Pancreas (tissue), 10 donors: Measurements from ENCODE around the gene AGAP3. TPM values are rescaled to one million over a fixed set of nuclear protein-coding genes. Genes with fewer than 3 reads are reported as not detected.

Source experiments
- ATAC-seq, 4 donors: fragments of 200-7000 bp; cut with Tn5 transposase; one replicate each; pipeline versions ENCODE4 v1.8.0 to v1.9.1; 2020; ENCODE audit warnings: mild to moderate bottlenecking in 4 of 4, moderate library complexity in 4 of 4
- DNase-seq, 6 donors: peaks; one replicate each; pipeline ENCODE4 v3.0.0-alpha.2; 2020
- FAIRE-seq: peaks from 2 replicates; lab custom pipeline; 2012; peaks lifted over from hg19 to GRCh38; lab: Jason Lieb, UNC
- H3K27ac ChIP-seq, 4 donors: fragments of 200-600 bp; sonication (generic); 1 replicate in 3 of 4; 2 replicates in 1 of 4; pipeline versions ENCODE4 v1.5.0 to v1.8.0; 2020
- H3K27me3 ChIP-seq, 4 donors: fragments of 200-600 bp; one replicate each; pipeline ENCODE4 v1.8.0; 2021
- H3K36me3 ChIP-seq, 3 donors: fragments of 200-600 bp; sonication (generic) in 1 of 3; one replicate each; pipeline versions ENCODE4 v1.5.0 to v1.8.0; 2020 to 2021
- H3K4me1 ChIP-seq, 3 donors: fragments of 200-600 bp; one replicate each; pipeline ENCODE4 v1.8.0; 2021
- H3K4me3 ChIP-seq, 4 donors: fragments of 200-600 bp; sonication (generic) in 2 of 4; one replicate each; pipeline versions ENCODE4 v1.5.0 to v1.8.0; 2020 to 2021
- H3K9me3 ChIP-seq, 4 donors: fragments of 200-600 bp; one replicate each; pipeline ENCODE4 v1.8.0; 2021
- WGBS, 2 donors: extraction: QIAGEN DNeasy Blood & Tissue Kit; methylation state at CpG; one replicate each; pipeline ENCODE4 v1.1.7; 2013; 5-methylcytosine and 5-hydroxymethylcytosine counted together
- intact Hi-C, 3 donors: fragments of 100-400 bp; cut with DNase I; formaldehyde crosslinking; loops; one replicate each; pipeline versions ENCODE4 v1.11.1 to v1.14.2; 2022
- polyA plus RNA-seq, 2 donors: library from polyadenylated mRNA; stranded (reverse); fragments of 200-250 nt; gene quantifications; one replicate each; pipeline ENCODE4 v1.2.3, GENCODE V29; 2013
- total RNA-seq, 6 donors: library from RNA; stranded (reverse); fragmentation: NEBNext Ultra II Directional in 4 of 6; extraction: Animal tissue kit (Norgen Biotek cat#: 25700) in 4 of 6; gene quantifications; one replicate each; pipeline versions ENCODE4 v1.2.1 to v1.2.4, GENCODE V29; 2021 to 2023
- TF ChIP-seq, protein P1 (sequence below), 4 donors: fragments of 200-600 bp; sonication (generic) in 3 of 4; IDR thresholded peaks; one replicate each; pipeline versions ENCODE4 v1.5.0 to v1.8.0; 2021; ENCODE audit warnings: antibody characterized with exemption in 4 of 4
- donor health status: healthy with polysubstance abuse.
- donor health status: DM: no; HTN: no; CAD: no; lungs with moderate emphysema.
- donor health status: DM: no; HTN: no; CAD: no.
- donor health status: control.
- donor health status: control.
- donor health status: Bipolar disorder and iron deficiency.
- donor health status: DM: yes; HTN: yes; CAD: no.
- donor health status: DM: no; HTN: no; CAD: no.
- donor health status: DM: no; HTN: no; CAD: no.
- donor health status: DM: yes; HTN: yes; CAD: no.

The AGAP3 gene
- total and polyA plus RNA-seq, 8 donors = 41.5 to 93.9 (median 58.4) TPM

- DNase-seq (no peak), FAIRE-seq (no peak), ATAC-seq (no peak)
- TF ChIP-seq, protein P1, sequence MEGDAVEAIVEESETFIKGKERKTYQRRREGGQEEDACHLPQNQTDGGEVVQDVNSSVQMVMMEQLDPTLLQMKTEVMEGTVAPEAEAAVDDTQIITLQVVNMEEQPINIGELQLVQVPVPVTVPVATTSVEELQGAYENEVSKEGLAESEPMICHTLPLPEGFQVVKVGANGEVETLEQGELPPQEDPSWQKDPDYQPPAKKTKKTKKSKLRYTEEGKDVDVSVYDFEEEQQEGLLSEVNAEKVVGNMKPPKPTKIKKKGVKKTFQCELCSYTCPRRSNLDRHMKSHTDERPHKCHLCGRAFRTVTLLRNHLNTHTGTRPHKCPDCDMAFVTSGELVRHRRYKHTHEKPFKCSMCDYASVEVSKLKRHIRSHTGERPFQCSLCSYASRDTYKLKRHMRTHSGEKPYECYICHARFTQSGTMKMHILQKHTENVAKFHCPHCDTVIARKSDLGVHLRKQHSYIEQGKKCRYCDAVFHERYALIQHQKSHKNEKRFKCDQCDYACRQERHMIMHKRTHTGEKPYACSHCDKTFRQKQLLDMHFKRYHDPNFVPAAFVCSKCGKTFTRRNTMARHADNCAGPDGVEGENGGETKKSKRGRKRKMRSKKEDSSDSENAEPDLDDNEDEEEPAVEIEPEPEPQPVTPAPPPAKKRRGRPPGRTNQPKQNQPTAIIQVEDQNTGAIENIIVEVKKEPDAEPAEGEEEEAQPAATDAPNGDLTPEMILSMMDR (IDR thresholded peaks at IDR 0.05) = no peak
- 77 to 79% methylated on average over 7 of the region's 7 CpGs for WGBS, 2 donors
- Histone ChIP-seq H3K4me1 (no peaks in the 10 kb centered on the region), H3K27ac (no peak overlapping the region), H3K36me3 (no peaks in the 10 kb centered on the region), H3K9me3 (no peaks in the 10 kb centered on the region), H3K4me3 (no peak overlapping the region), H3K27me3 (peaks cover 0 to 13% (median 0%) of the 10 kb centered on the region in 4 donors)
- intact Hi-C loops = no loop called here
These were observed 71.5 kb downstream of the AGAP3 start for GRCh38 chr7:151157645-151158329.

DNA sequence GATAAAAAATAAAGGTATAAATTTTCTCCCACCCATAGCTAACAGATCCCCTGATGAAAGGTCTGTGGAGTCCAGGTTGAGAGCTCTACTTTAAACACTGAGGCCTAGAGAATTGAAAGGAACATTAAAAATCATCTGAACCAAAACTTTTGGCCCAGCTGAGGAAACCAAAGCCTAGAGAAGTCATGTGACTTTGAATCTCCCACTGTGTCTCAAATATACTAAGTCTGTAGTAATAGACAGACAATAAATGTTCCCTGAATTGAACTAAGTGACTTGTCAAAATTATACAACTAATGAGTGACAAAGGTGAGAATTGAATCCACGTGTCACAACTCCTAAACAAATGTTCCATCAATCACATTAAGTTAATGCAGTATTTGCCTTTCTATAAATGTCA is 75.5 kb downstream of the AGAP3 start:
- intact Hi-C loops = no loop called here

DNA sequence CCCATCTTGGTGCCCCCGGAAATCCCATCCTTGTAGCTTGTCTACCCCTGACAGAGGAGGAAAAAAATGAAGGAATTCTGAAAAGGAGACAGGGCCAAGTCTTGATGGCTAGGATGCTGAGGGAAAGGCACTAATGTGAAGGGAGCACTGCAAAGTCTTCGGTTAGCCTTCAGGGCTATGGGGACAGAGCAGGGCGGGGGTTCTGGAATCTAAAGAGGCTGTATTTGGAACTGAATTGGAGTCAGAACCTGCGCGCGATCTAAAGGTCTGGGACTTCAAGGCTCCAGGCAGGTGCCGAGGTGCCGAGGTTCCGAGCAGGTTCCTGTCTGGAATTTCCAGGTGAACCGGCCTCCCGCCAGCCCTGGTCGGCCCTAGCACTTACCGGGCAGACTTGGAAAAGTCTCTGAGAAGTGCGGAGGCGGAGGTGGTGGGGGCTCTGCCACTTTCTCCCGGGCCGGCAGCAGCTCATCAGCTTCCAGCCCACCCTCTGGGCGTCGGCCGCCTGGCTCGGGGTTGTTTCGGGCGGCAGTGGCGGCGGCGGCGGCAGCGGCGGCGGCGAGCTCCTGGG is 80.4 kb downstream of the AGAP3 start:
- intact Hi-C loops = loop anchor here in 1 of 3 donors (5.0 kb wide), 1 partner anchor 39 kb away; no protein-coding TSS in a partner anchor
- peaks cover 0 to 25% (median 3%) of the 10 kb centered on the region in 4 donors for H3K27me3 ChIP-seq
- H3K36me3 ChIP-seq = no peaks in the 10 kb centered on the region
- no peaks in the 10 kb centered on the region for H3K9me3 ChIP-seq
- H3K4me3 ChIP-seq = peak overlapping the region; percentile 16 to 59 (median 40)
- H3K4me1 ChIP-seq = peaks cover 0 to 5% (median 4%) of the 10 kb centered on the region in 3 donors
- ATAC-seq (peak in 1 of 4 donors; percentile 22), FAIRE-seq (no peak), DNase-seq (peak in 1 of 6 donors; percentile 57)
- 11 to 15% methylated on average over 26 to 31 of the region's 31 CpGs for WGBS, 2 donors
- TF ChIP-seq, protein P1 (IDR thresholded peaks at IDR 0.05) = no peak
- H3K27ac ChIP-seq = no peak overlapping the region

More for the DNA sequence above, 75.5 kb downstream of the AGAP3 start:
- no peak overlapping the region for H3K4me3 ChIP-seq
- H3K27me3 ChIP-seq = peaks cover 0 to 25% (median 3%) of the 10 kb centered on the region in 4 donors
- FAIRE-seq (no peak), DNase-seq (no peak), ATAC-seq (no peak)
- H3K9me3 ChIP-seq = no peaks in the 10 kb centered on the region
- H3K36me3 ChIP-seq = no peaks in the 10 kb centered on the region
- H3K27ac ChIP-seq = no peak overlapping the region
- WGBS, 2 donors = 46 to 65% methylated on average over 1 of the region's 1 CpG
- H3K4me1 ChIP-seq = peaks cover 0 to under 1% (median under 1%) of the 10 kb centered on the region in 3 donors
- TF ChIP-seq, protein P1 (IDR thresholded peaks at IDR 0.05) = no peak

GRCh38 chr7:151167197-151167961 is 81.1 kb downstream of the AGAP3 start, which contains the start of gene GBX1:
Gene GBX1, minus strand, starts transcription at chr7:151167694. Its CDS starts 146 bp downstream, at chr7:151167548.
- TF ChIP-seq, protein P1 (IDR thresholded peaks at IDR 0.05) = peak in 1 of 4 donors; percentile 8
- Histone ChIP-seq H3K27me3 (peaks cover 0 to 25% (median 3%) of the 10 kb centered on the region in 4 donors), H3K36me3 (no peaks in the 10 kb centered on the region), H3K4me3 (peak within 1 kb of the TSS; percentile 16 to 59 (median 40)), H3K27ac (no peak within 1 kb of the TSS), H3K4me1 (peaks cover 0 to 5% (median 4%) of the 10 kb centered on the region in 3 donors), H3K9me3 (no peaks in the 10 kb centered on the region)
- DNase-seq = peak in 3 of 6 donors; percentile 43 to 80 (median 75)
- intact Hi-C loops = loop anchor here in 1 of 3 donors (5.0 kb wide), 1 partner anchor 40 kb away; no protein-coding TSS in a partner anchor
- WGBS, 2 donors = 1 to 2% methylated on average over 50 to 100 of the region's 101 CpGs
- ATAC-seq = peak; percentile 54 to 71 (median 66)
- no peak for FAIRE-seq
